Measurements from ENCODE around the gene ORAI3. TPM values are rescaled to one million over a fixed set of nuclear protein-coding genes. Genes with fewer than 3 reads are reported as not detected.

Gene ORAI3
- polyA plus RNA-seq, 3 donors, result 18.0 to 19.6 (median 19.2) TPM

Other genes starting within 250 kb of the ORAI3 start
- gene SRCAP, start 249.9 kb upstream of the ORAI3 start, polyA plus RNA-seq (ENCODE audit: insufficient read length in 3 of 3), result 10 to 100 TPM; 27.6 to 31.4 (median 28.2) TPM
- gene PHKG2, start 200.6 kb upstream of the ORAI3 start, polyA plus RNA-seq (ENCODE audit: insufficient read length in 3 of 3), result 10 to 100 TPM; 21.6 to 23.6 (median 23.0) TPM
- gene CFAP119, start 187.0 kb upstream of the ORAI3 start, polyA plus RNA-seq (ENCODE audit: insufficient read length in 3 of 3), result 1 to 10 TPM; 7.8 to 8.2 (median 7.9) TPM
- 100 to 1,000 TPM; 111 to 123 (median 113) TPM for gene RNF40, start 186.7 kb upstream of the ORAI3 start, polyA plus RNA-seq (ENCODE audit: insufficient read length in 3 of 3)
- gene ZNF629, start 161.9 kb upstream of the ORAI3 start, polyA plus RNA-seq (ENCODE audit: insufficient read length in 3 of 3), result 10 to 100 TPM; 25.7 to 26.9 (median 26.8) TPM
- 10 to 100 TPM; 35.8 to 40.7 (median 39.3) TPM for gene BCL7C, start 55.0 kb upstream of the ORAI3 start, polyA plus RNA-seq (ENCODE audit: insufficient read length in 3 of 3)
- 1 to 10 TPM; 6.7 to 7.4 (median 6.7) TPM for gene CTF1, start 52.5 kb upstream of the ORAI3 start, polyA plus RNA-seq (ENCODE audit: insufficient read length in 3 of 3)
- 10 to 100 TPM; 16.1 to 20.5 (median 18.0) TPM for gene FBXL19, start 25.5 kb upstream of the ORAI3 start, polyA plus RNA-seq (ENCODE audit: insufficient read length in 3 of 3)
- 10 to 100 TPM; 13.0 to 14.4 (median 13.2) TPM for gene SETD1A, start 8.7 kb downstream of the ORAI3 start, polyA plus RNA-seq (ENCODE audit: insufficient read length in 3 of 3)
- gene HSD3B7, start 36.1 kb downstream of the ORAI3 start, polyA plus RNA-seq (ENCODE audit: insufficient read length in 3 of 3), result 1 to 10 TPM; 7.3 to 8.9 (median 8.3) TPM
- 1 to 10 TPM in 2 of 3 donors, under 1 TPM in 1; 0.89 to 1.3 (median 1.0) TPM for gene STX1B, start 61.6 kb downstream of the ORAI3 start, polyA plus RNA-seq (ENCODE audit: insufficient read length in 3 of 3)
- 10 to 100 TPM; 33.9 to 36.1 (median 34.4) TPM for gene STX4, start 84.5 kb downstream of the ORAI3 start, polyA plus RNA-seq (ENCODE audit: insufficient read length in 3 of 3)
- 1 to 10 TPM; 3.2 to 4.1 (median 3.7) TPM for gene ZNF668, start 125.2 kb downstream of the ORAI3 start, polyA plus RNA-seq (ENCODE audit: insufficient read length in 3 of 3)
- 10 to 100 TPM; 10.8 to 11.9 (median 11.7) TPM for gene ZNF646, start 125.4 kb downstream of the ORAI3 start, polyA plus RNA-seq (ENCODE audit: insufficient read length in 3 of 3)
- under 1 TPM; 0.44 to 0.82 (median 0.60) TPM for gene PRSS53, start 139.9 kb downstream of the ORAI3 start, polyA plus RNA-seq (ENCODE audit: insufficient read length in 3 of 3)
- gene VKORC1, start 145.7 kb downstream of the ORAI3 start, polyA plus RNA-seq (ENCODE audit: insufficient read length in 3 of 3), result 10 to 100 TPM; 65.6 to 75.1 (median 75.1) TPM
- gene BCKDK, start 159.3 kb downstream of the ORAI3 start, polyA plus RNA-seq (ENCODE audit: insufficient read length in 3 of 3), result 10 to 100 TPM; 32.4 to 37.6 (median 35.1) TPM
- gene KAT8, start 168.6 kb downstream of the ORAI3 start, polyA plus RNA-seq (ENCODE audit: insufficient read length in 3 of 3), result 10 to 100 TPM; 57.7 to 66.8 (median 58.0) TPM
- gene PRSS8, start 186.7 kb downstream of the ORAI3 start, polyA plus RNA-seq (ENCODE audit: insufficient read length in 3 of 3), result 10 to 100 TPM; 48.9 to 59.4 (median 52.4) TPM
- gene PRSS36, start 201.0 kb downstream of the ORAI3 start, polyA plus RNA-seq (ENCODE audit: insufficient read length in 3 of 3), result 1 to 10 TPM in 2 of 3 donors, under 1 TPM in 1; 0.78 to 1.4 (median 1.2) TPM
- 100 to 1,000 TPM; 627 to 720 (median 667) TPM for gene FUS, start 231.1 kb downstream of the ORAI3 start, polyA plus RNA-seq (ENCODE audit: insufficient read length in 3 of 3)